GM12865 (cell line): ENCODE measurements around the gene CEP72.

Experiments
- DNase-seq: peaks from one replicate; pipeline ENCODE4 v3.0.0; 2010; ENCODE audit warnings: low read depth
- H3K4me3 ChIP-seq: 2 replicates; pipeline ENCODE4 v1.5.1; 2011; ENCODE audit warnings: mild to moderate bottlenecking, low read depth, low read length, control low read depth
- TF ChIP-seq, protein P1 (sequence below): IDR thresholded peaks from 2 replicates; pipeline ENCODE4 v1.5.1; 2011; ENCODE audit warnings: low read length, control low read depth, low read depth, inconsistent platforms; ENCODE audit not compliant: insufficient read depth; ENCODE audit errors: missing control alignments

CEP72 gene

DNA sequence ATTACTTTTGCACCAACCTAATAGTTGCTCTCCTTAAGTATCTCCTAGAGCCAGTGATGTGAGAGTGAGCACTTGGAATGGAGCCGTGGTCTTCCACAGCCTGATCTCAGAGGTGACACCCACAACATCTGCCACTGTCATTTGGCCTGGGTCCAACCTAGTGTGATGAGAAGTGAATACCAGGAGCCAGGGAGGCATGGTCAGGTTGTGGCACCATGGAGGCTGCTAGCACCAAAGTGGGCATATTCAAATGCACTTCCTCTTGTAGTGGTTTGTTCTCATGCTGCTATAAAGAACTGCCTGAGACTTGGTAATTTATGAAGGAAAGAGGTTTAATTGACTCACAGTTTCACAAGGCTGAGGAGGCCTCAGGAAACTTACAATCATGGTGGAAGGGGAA, 22.6 kb upstream of the CEP72 start:
- TF ChIP-seq, protein P1, sequence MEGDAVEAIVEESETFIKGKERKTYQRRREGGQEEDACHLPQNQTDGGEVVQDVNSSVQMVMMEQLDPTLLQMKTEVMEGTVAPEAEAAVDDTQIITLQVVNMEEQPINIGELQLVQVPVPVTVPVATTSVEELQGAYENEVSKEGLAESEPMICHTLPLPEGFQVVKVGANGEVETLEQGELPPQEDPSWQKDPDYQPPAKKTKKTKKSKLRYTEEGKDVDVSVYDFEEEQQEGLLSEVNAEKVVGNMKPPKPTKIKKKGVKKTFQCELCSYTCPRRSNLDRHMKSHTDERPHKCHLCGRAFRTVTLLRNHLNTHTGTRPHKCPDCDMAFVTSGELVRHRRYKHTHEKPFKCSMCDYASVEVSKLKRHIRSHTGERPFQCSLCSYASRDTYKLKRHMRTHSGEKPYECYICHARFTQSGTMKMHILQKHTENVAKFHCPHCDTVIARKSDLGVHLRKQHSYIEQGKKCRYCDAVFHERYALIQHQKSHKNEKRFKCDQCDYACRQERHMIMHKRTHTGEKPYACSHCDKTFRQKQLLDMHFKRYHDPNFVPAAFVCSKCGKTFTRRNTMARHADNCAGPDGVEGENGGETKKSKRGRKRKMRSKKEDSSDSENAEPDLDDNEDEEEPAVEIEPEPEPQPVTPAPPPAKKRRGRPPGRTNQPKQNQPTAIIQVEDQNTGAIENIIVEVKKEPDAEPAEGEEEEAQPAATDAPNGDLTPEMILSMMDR, result no peak
- no peak for DNase-seq

DNA sequence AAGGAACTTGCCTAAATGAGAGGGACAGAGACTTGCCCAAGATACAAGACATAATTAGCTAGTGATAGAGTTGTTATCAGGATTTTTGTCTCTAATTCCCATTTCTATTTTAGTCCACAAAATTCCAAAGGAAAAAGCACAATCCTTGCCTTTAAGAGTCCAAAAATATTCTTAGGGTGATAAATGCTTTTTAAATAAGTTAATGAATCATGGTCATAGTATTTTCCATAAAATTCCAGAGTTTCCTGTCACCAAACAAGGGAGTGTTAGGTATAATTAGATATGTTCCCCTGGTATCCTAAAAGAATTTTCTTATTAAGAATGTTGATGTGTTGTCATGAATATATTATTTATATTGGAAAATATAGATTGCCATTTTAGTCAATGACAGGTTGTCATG, 21.8 kb upstream of the CEP72 start:
- DNase-seq, result no peak
- TF ChIP-seq, protein P1, result no peak
- no peak overlapping the region for H3K4me3 ChIP-seq

More for the DNA sequence above, 22.6 kb upstream of the CEP72 start:
- no peak overlapping the region for H3K4me3 ChIP-seq

DNA sequence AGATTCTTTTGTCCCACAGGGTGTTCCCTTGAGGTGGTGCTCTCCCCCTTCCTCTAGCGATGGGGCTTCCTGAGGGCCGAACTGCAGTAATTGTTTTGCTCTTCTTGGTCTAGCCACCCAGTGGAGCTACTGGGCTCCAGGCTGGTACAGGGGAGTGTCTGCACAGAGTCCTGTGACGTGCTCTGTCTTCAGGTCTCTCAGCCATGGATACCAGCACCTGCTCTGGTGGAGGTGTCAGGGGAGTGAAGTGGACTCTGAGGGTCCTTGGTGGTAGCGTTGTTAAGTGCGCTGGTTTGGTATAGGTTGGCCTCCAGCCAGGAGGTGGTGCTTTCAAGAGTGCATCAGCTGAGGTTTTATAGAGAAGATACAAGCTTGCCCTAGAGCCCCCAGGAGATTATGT, 20.4 kb upstream of the CEP72 start:
- TF ChIP-seq, protein P1, result no peak
- no peak overlapping the region for H3K4me3 ChIP-seq

DNA sequence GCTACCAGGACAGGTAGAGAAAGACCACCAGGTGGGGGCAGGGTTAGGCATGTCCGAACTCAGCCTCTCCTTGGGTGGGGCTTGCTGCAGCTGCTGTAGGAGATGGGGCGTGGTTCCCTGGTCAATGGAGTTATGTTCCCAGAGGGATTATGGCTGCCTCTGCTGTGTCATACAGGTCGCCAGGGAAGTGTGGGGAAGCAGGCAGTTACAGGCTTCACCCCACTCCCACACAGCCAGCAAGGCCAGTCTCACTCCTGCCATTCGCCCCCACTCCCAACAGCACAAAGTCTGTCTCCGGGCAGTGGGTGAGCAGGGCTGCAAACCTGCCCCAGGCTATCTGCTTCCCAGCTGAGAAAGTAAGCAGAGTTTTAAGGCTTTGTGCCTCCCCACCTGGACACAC, 20.0 kb upstream of the CEP72 start:
- H3K4me3 ChIP-seq, result no peak overlapping the region
- DNase-seq, result no peak
- TF ChIP-seq, protein P1, result no peak

More for the DNA sequence above, 20.4 kb upstream of the CEP72 start:
- DNase-seq, result no peak

DNA sequence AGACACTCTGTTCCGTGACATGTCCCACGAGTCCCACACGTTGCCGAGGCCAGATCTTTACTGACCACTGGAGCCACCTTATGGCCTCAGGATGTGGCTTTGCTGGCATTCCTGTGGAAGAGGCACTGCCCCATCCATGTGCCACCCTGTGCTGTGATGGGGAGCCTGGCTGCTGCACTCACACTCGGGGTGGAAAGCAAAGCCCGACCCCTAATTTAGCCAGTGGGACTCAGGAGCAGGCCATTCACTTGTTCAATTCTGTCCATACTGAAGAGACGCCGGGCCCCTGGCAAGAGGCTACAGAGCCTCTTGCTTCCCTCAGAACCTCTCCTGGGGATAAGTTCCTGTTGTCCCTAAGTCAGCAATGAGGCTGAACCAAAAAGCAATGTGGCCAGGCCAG, 18.6 kb upstream of the CEP72 start:
- DNase-seq, result no peak
- no peak overlapping the region for H3K4me3 ChIP-seq
- TF ChIP-seq, protein P1, result no peak

DNA sequence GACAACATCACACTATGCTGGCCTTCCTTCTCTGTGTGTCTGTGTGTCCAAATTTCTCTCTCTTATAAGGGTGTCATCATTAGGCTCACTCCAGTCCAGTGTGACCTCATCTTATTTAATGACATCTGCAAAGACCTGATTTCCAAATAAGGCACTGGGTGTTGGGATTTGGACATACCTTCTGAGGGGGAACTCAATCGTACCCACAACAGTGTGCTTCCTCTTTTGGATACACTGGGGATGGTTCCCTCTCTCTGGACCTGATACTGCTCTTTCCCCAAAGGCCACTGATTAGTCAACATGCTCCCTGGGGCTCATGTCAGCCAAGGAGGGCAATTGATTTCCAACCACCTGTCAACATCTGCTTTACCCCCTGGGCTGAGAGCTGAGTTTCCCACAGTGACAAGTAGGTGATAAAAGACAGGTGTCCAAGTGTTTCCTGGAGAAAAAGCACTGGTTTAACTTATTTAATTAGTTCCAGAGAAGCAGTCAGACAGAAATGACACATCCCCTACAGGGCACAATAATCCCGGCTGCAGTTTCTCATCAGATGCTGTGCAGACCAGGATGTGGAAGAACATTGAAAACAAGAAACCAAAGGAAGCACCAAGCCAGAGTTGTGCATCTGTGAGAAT, 17.8 kb upstream of the CEP72 start:
- DNase-seq, result no peak
- no peak overlapping the region for H3K4me3 ChIP-seq
- TF ChIP-seq, protein P1, result no peak

DNA sequence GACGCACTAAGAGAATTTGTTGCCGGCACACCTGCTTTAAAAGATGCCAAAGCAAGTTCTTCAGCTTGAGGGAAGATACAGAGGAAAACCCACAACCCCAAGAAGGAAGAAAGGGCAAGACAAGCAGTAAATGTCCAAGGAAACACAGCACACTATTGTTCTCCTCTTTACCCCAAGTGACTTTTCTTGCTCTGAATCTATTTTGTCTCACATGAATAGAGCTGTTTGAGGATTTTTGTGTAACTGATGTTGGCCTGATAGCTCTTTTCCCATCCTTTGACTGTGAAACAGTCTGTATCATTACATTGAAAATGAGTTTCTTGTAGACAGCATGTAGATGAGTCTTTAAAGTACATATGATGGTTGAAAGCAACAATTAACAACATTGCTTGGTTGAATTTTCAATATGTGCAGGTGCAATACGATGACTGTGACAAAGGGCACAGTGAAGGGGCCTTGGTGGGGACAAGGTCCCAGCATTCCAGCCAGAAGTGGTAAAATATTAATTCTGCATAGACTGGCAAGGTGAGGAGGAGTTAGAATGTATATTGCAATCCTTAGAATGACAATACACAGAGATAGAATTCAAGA, 16.8 kb upstream of the CEP72 start:
- DNase-seq, result no peak
- no peak overlapping the region for H3K4me3 ChIP-seq
- TF ChIP-seq, protein P1, result no peak
